Stimulated activated naive CD4-positive, alpha-beta T cell (primary cell): ENCODE results near the gene WNT1.
A peak's percentile ranks its signal among the peaks of the same experiment; 100 is the strongest.

Experiments
- DNase-seq, 6 experiments: peaks; one replicate each; lab custom pipeline; 2025; lab: John Stamatoyannopoulos, UW

The WNT1 gene

GRCh38 chr12:48978291-48978740 is at the start of gene WNT1:
WNT1 (plus strand) TSS chr12:48978322; CDS start chr12:48978651, 329 bp downstream.
- DNase-seq: peak in 1 of 6 experiments; percentile 48

GRCh38 chr12:48929551-48929950 is 48.6 kb upstream of the WNT1 start:
- DNase-seq: no peak

- DNase-seq: no peak
Measured at GRCh38 chr12:48930475-48930874, 47.6 kb upstream of the WNT1 start.

GRCh38 chr12:48932878-48933277 is 45.2 kb upstream of the WNT1 start:
- no peak for DNase-seq

GRCh38 chr12:48933664-48934311 is 44.3 kb upstream of the WNT1 start:
- DNase-seq: peak in 2 of 6 experiments; percentile 9 to 23

GRCh38 chr12:48934312-48934706 is 43.8 kb upstream of the WNT1 start:
- DNase-seq: no peak

- peak; percentile 62 to 88 (median 79) for DNase-seq
Measured at GRCh38 chr12:48936379-48936979, 41.6 kb upstream of the WNT1 start.

GRCh38 chr12:48937170-48937569 is 41.0 kb upstream of the WNT1 start:
- no peak for DNase-seq

GRCh38 chr12:48938805-48939204 is 39.3 kb upstream of the WNT1 start:
- no peak for DNase-seq

GRCh38 chr12:48940181-48940580 is 37.9 kb upstream of the WNT1 start:
- no peak for DNase-seq

GRCh38 chr12:48943221-48943620 is 34.9 kb upstream of the WNT1 start:
- no peak for DNase-seq

- no peak for DNase-seq
Measured at GRCh38 chr12:48946205-48946604, 31.9 kb upstream of the WNT1 start.

- DNase-seq: no peak
Measured at GRCh38 chr12:48946943-48947342, 31.2 kb upstream of the WNT1 start.

- no peak for DNase-seq
Measured at GRCh38 chr12:48947727-48948126, 30.4 kb upstream of the WNT1 start.

GRCh38 chr12:48952691-48953090 is 25.4 kb upstream of the WNT1 start:
- DNase-seq: no peak

GRCh38 chr12:48954061-48954460 is 24.1 kb upstream of the WNT1 start:
- DNase-seq: no peak

- DNase-seq: no peak
Measured at GRCh38 chr12:48954841-48955501, 23.2 kb upstream of the WNT1 start.

GRCh38 chr12:48956279-48957140 is 21.6 kb upstream of the WNT1 start:
- DNase-seq: peak in 2 of 6 experiments; percentile 18 to 34

- peak; percentile 83 to 93 (median 89) for DNase-seq
Measured at GRCh38 chr12:48957141-48958048, 20.7 kb upstream of the WNT1 start, which contains the start of gene ARF3. ARF3 (minus strand) TSS chr12:48957487; CDS start chr12:48941095, 16,392 bp downstream.

GRCh38 chr12:48958049-48958388 is 20.1 kb upstream of the WNT1 start:
- DNase-seq: no peak

- no peak for DNase-seq
Measured at GRCh38 chr12:48960834-48961233, 17.3 kb upstream of the WNT1 start.
